ENCODE results near the gene BBS9. TPM values are rescaled to one million over a fixed set of nuclear protein-coding genes. Genes with fewer than 3 reads are reported as not detected.

Gene BBS9
- total and polyA plus RNA-seq, 7 donors, result 2.4 to 36.6 (median 30.5) TPM

DNA sequence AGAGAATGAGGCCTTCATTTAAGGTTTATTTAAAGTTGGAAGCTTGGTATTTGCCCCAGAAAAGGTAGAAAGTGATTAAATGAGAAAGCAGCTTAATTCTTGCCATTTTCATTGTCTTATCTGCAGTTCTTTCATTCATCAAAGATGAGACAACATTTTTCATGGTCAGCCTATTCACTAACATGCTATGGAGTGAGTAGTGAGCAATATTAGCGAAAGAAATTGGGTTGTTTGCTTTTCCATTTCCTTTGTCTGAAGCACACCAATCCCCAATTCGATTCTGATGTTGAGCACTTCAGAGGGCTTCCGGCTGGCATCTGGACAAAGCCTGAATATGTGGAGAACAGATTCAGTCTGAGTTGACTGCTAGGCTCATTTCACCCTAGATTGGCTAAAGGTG, 317.2 kb downstream of the BBS9 start:
- DNase-seq, result no peak
- WGBS, 2 donors, result 83 to 88% methylated on average over 3 of the region's 3 CpGs
- no peak overlapping the region for H3K4me3 ChIP-seq
- H3K27ac ChIP-seq, result no peak overlapping the region
- peaks cover 0 to 6% (median 2%) of the 10 kb centered on the region in 4 donors for H3K4me1 ChIP-seq
- H3K27me3 ChIP-seq, result no peaks in the 10 kb centered on the region
- no peaks in the 10 kb centered on the region for H3K36me3 ChIP-seq
- no peak for TF ChIP-seq CTCF (IDR thresholded peaks at IDR 0.05)
- TF ChIP-seq POLR2AphosphoS5 (IDR thresholded peaks at IDR 0.05), result no peak
- TF ChIP-seq EP300 (IDR thresholded peaks at IDR 0.05), result no peak
- no peak for TF ChIP-seq POLR2A (IDR thresholded peaks at IDR 0.05)
- no peaks in the 10 kb centered on the region for H3K9me3 ChIP-seq
- intact Hi-C loops (cut with DNase I), result no loop called here

- H3K27ac ChIP-seq, result no peak overlapping the region
These were observed 318.7 kb downstream of the BBS9 start for GRCh38 chr7:33448035-33448434.

DNA sequence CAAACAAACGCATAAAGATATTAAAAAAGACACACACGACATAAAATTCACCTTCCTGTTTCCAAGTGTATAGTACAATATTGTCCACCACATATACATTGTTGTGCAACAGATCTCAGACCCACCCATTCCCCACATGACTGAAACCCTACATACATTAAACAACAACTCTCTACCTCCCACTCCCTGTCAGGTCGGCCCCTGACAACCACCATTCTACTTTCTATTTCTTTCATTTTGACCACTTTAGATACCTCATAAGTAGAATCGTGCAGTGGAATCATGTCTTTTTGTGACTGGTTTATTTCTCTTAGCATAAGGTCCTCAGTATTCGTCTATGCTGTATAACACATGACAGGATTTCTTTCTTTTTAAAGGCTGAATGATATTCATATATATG, 320.5 kb downstream of the BBS9 start:
- intact Hi-C loops (cut with DNase I), result loop anchor here (10.0 kb wide), 1 partner anchor 445 kb away; no protein-coding TSS in a partner anchor
- TF ChIP-seq POLR2AphosphoS5 (IDR thresholded peaks at IDR 0.05) (no peak), EP300 (IDR thresholded peaks at IDR 0.05) (no peak)

More at GRCh38 chr7:33448035-33448434, 318.7 kb downstream of the BBS9 start:
- Histone ChIP-seq H3K4me3 (no peak overlapping the region), H3K36me3 (no peaks in the 10 kb centered on the region), H3K9me3 (no peaks in the 10 kb centered on the region), H3K27me3 (no peaks in the 10 kb centered on the region), H3K4me1 (peaks cover 0 to 6% (median 2%) of the 10 kb centered on the region in 4 donors)
- intact Hi-C loops (cut with DNase I), result no loop called here
- WGBS, 2 donors, result 50 to 85% methylated on average over 6 of the region's 6 CpGs
- TF ChIP-seq POLR2A (IDR thresholded peaks at IDR 0.05) (no peak), EP300 (IDR thresholded peaks at IDR 0.05) (no peak), CTCF (IDR thresholded peaks at IDR 0.05) (no peak), POLR2AphosphoS5 (IDR thresholded peaks at IDR 0.05) (no peak)
- no peak for DNase-seq

GRCh38 chr7:33452805-33453502, 323.6 kb downstream of the BBS9 start:
- intact Hi-C loops (cut with DNase I), result loop anchor here (10.0 kb wide), 1 partner anchor 442 kb away; no protein-coding TSS in a partner anchor
- Histone ChIP-seq H3K4me3 (no peak overlapping the region), H3K36me3 (no peaks in the 10 kb centered on the region), H3K27ac (no peak overlapping the region), H3K9me3 (no peaks in the 10 kb centered on the region), H3K27me3 (no peaks in the 10 kb centered on the region), H3K4me1 (no peaks in the 10 kb centered on the region)
- no peak for TF ChIP-seq EP300 (IDR thresholded peaks at IDR 0.05)
- no peak for TF ChIP-seq POLR2AphosphoS5 (IDR thresholded peaks at IDR 0.05)
- TF ChIP-seq POLR2A (IDR thresholded peaks at IDR 0.05), result no peak
- no peak for TF ChIP-seq CTCF (IDR thresholded peaks at IDR 0.05)
- WGBS, 2 donors, result 95 to 97% methylated on average over 1 of the region's 1 CpG
- no peak for DNase-seq

More for the DNA sequence above, 320.5 kb downstream of the BBS9 start:
- no peaks in the 10 kb centered on the region for H3K9me3 ChIP-seq
- no peak for DNase-seq
- no peaks in the 10 kb centered on the region for H3K4me1 ChIP-seq
- no peaks in the 10 kb centered on the region for H3K36me3 ChIP-seq
- H3K27me3 ChIP-seq, result no peaks in the 10 kb centered on the region
- 81 to 82% methylated on average over 5 of the region's 5 CpGs for WGBS, 2 donors
- no peak overlapping the region for H3K27ac ChIP-seq
- H3K4me3 ChIP-seq, result no peak overlapping the region

- Histone ChIP-seq H3K27ac (no peak overlapping the region), H3K4me1 (peaks cover 0 to 6% (median 0%) of the 10 kb centered on the region in 4 donors), H3K36me3 (no peaks in the 10 kb centered on the region), H3K9me3 (no peaks in the 10 kb centered on the region), H3K27me3 (no peaks in the 10 kb centered on the region), H3K4me3 (no peak overlapping the region)
- TF ChIP-seq EP300 (IDR thresholded peaks at IDR 0.05), result no peak
- TF ChIP-seq POLR2AphosphoS5 (IDR thresholded peaks at IDR 0.05), result no peak
- no peak for TF ChIP-seq CTCF (IDR thresholded peaks at IDR 0.05)
- TF ChIP-seq POLR2A (IDR thresholded peaks at IDR 0.05), result no peak
- no peak for DNase-seq
- intact Hi-C loops (cut with DNase I), result loop anchor here (10.0 kb wide), 1 partner anchor 438 kb away; no protein-coding TSS in a partner anchor
- WGBS, 2 donors, result 86 to 88% methylated on average over 6 of the region's 6 CpGs
These were observed 327.7 kb downstream of the BBS9 start for GRCh38 chr7:33457039-33457438.
